SK-N-SH treated with all-trans-retinoic acid at 6 μM for 48 hours (cell line): ENCODE measurements around the gene STOX1.

Experiments used
- ATAC-seq: fragments of 200-7000 bp; cut with Tn5 transposase; 3 replicates; pipeline ENCODE4 v1.9.1; 2020; ENCODE audit warnings: mild to moderate bottlenecking, moderate library complexity
- ARNTL ChIP-seq: fragments of 450-650 bp; formaldehyde crosslinking; IDR thresholded peaks from 2 replicates; pipeline ENCODE4 v1.5.0; 2020; ENCODE audit warnings: low read depth, mild to moderate bottlenecking, moderate library complexity, borderline replicate concordance
- BACH2 ChIP-seq: fragments of 250-450 bp; sonication (Bioruptor Pico); IDR thresholded peaks from 2 replicates; pipeline ENCODE4 v1.9.0; 2021; ENCODE audit warnings: mild to moderate bottlenecking, borderline replicate concordance
- ESRRG ChIP-seq: fragments of 250-450 bp; sonication (Bioruptor Pico); IDR thresholded peaks from 2 replicates; pipeline ENCODE4 v1.6.1; 2021; ENCODE audit warnings: mild to moderate bottlenecking
- GLIS3 ChIP-seq: fragments of 250-450 bp; sonication (Bioruptor Pico); IDR thresholded peaks from 2 replicates; pipeline ENCODE4 v1.5.0; 2020; ENCODE audit warnings: mild to moderate bottlenecking, moderate library complexity
- ISL1 ChIP-seq: fragments of 250-450 bp; sonication (Bioruptor Pico); IDR thresholded peaks from 2 replicates; pipeline ENCODE4 v2.1.2; 2022; ENCODE audit warnings: mild to moderate bottlenecking, moderate library complexity
- OSR1 ChIP-seq: fragments of 250-450 bp; sonication (Bioruptor Pico); IDR thresholded peaks from 2 replicates; pipeline ENCODE4 v1.8.0; 2022; ENCODE audit warnings: moderate library complexity, mild to moderate bottlenecking, inconsistent platforms
- PPARA ChIP-seq: fragments of 250-450 bp; sonication (Bioruptor Pico); IDR thresholded peaks from 2 replicates; pipeline ENCODE4 v1.5.0; 2020; ENCODE audit warnings: mild to moderate bottlenecking, borderline replicate concordance
- RARB ChIP-seq: fragments of 250-450 bp; sonication (Bioruptor Pico); IDR thresholded peaks from 2 replicates; pipeline ENCODE4 v1.8.0; 2021; ENCODE audit warnings: mild to moderate bottlenecking, moderate library complexity
- SNAI2 ChIP-seq: fragments of 250-450 bp; sonication (Bioruptor Pico); IDR thresholded peaks from 2 replicates; pipeline ENCODE4 v1.5.0; 2020; ENCODE audit warnings: mild to moderate bottlenecking, moderate library complexity
- TCF4 ChIP-seq: fragments of 250-450 bp; sonication (Bioruptor Pico); IDR thresholded peaks from 2 replicates; pipeline ENCODE4 v1.8.0; 2021; ENCODE audit warnings: mild to moderate bottlenecking, moderate library complexity, borderline replicate concordance
- TOX ChIP-seq: fragments of 250-450 bp; sonication (Bioruptor Pico); IDR thresholded peaks from 2 replicates; pipeline ENCODE4 v1.8.0; 2021; ENCODE audit warnings: mild to moderate bottlenecking, moderate library complexity, borderline replicate concordance
- ZC3H10 ChIP-seq: fragments of 250-450 bp; sonication (Bioruptor Pico); IDR thresholded peaks from 2 replicates; pipeline ENCODE4 v1.5.1; 2021; ENCODE audit warnings: mild to moderate bottlenecking, moderate library complexity
- ZFP3 ChIP-seq: fragments of 250-450 bp; sonication (Bioruptor Pico); IDR thresholded peaks from 2 replicates; pipeline ENCODE4 v1.5.0; 2020; ENCODE audit warnings: mild to moderate bottlenecking, moderate library complexity
- ZFP30 ChIP-seq: fragments of 450-650 bp; formaldehyde crosslinking; IDR thresholded peaks from 2 replicates; pipeline ENCODE4 v1.5.0; 2022; ENCODE audit warnings: mild to moderate bottlenecking, moderate library complexity
- ZNF565 ChIP-seq: fragments of 450-650 bp; formaldehyde crosslinking; conservative IDR thresholded peaks from 2 replicates; pipeline ENCODE4 v1.5.0; 2020; ENCODE audit warnings: low read depth, mild to moderate bottlenecking, moderate library complexity
- ZNF70 ChIP-seq: fragments of 450-650 bp; formaldehyde crosslinking; IDR thresholded peaks from 2 replicates; pipeline ENCODE4 v1.5.0; 2020; ENCODE audit warnings: mild to moderate bottlenecking, moderate library complexity
- ZNF8 ChIP-seq: fragments of 450-650 bp; formaldehyde crosslinking; IDR thresholded peaks from 2 replicates; pipeline ENCODE4 v1.5.0; 2020; ENCODE audit warnings: mild to moderate bottlenecking, moderate library complexity
- TF ChIP-seq, protein P1 (sequence below): fragments of 250-450 bp; sonication (Bioruptor Pico); IDR thresholded peaks from 2 replicates; pipeline ENCODE4 v1.5.1; 2020; ENCODE audit warnings: low read depth, mild to moderate bottlenecking, moderate library complexity
- TF ChIP-seq, protein P2 (sequence below): fragments of 250-450 bp; sonication (Bioruptor Pico); IDR thresholded peaks from 2 replicates; pipeline ENCODE4 v1.5.0; 2020; ENCODE audit warnings: mild to moderate bottlenecking, moderate library complexity
- TF ChIP-seq, protein P3 (sequence below): fragments of 250-450 bp; sonication (Bioruptor Pico); IDR thresholded peaks from 2 replicates; pipeline ENCODE4 v1.8.0; 2020; ENCODE audit warnings: mild to moderate bottlenecking, moderate library complexity, borderline replicate concordance

STOX1 gene, protein sequence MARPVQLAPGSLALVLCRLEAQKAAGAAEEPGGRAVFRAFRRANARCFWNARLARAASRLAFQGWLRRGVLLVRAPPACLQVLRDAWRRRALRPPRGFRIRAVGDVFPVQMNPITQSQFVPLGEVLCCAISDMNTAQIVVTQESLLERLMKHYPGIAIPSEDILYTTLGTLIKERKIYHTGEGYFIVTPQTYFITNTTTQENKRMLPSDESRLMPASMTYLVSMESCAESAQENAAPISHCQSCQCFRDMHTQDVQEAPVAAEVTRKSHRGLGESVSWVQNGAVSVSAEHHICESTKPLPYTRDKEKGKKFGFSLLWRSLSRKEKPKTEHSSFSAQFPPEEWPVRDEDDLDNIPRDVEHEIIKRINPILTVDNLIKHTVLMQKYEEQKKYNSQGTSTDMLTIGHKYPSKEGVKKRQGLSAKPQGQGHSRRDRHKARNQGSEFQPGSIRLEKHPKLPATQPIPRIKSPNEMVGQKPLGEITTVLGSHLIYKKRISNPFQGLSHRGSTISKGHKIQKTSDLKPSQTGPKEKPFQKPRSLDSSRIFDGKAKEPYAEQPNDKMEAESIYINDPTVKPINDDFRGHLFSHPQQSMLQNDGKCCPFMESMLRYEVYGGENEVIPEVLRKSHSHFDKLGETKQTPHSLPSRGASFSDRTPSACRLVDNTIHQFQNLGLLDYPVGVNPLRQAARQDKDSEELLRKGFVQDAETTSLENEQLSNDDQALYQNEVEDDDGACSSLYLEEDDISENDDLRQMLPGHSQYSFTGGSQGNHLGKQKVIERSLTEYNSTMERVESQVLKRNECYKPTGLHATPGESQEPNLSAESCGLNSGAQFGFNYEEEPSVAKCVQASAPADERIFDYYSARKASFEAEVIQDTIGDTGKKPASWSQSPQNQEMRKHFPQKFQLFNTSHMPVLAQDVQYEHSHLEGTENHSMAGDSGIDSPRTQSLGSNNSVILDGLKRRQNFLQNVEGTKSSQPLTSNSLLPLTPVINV

DNA sequence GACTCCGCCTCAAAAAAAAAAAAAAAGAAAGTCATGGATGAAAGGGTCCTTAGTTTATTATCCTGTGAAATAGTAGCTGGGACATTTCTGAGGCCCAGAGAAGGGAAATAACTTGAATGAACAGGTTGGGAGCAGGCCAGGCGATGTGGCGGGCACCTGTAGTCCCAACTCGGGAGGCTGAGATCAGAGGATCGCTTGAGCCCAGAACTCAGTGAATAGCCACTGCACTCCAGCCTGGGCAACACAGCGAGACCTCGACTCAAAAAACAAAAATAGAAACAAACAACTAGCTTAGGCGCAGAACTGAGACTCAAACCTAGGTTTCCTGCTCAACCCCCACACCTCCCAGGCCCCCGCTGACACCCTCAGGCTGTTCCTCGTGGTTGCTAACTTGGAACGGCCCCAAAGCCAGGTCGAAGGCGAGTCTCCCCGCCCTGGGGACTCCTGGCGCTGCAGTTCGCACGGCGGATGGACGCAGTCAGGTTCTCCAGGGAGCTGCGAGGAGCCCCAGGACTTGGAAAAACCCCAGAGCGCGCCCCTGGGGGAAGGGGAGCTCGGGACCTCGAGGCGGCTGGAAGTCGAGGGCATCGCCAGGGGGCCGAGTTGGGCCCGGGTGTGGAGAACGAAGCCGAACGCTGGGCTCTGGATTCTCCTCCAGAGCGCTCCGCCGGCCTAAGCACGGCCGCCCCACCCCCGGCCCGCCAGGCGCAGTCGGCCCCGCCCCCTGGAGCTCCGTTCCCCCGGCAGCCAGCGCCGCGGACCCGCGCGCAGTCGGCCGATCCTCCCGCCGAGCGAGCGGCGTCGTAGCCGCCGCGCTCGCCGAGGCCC is at the start of gene STOX1:
Gene STOX1 (plus strand): TSS at position 768 of the 828 bp plus-strand sequence. CDS start 93 bp downstream, outside the sequence.
- TF ChIP-seq TOX (CRISPR knock-in tag) (no peak), ZNF8 (no peak), ZNF565 (CRISPR knock-in tag) (no peak), ZFP3 (CRISPR knock-in tag) (no peak), ESRRG (CRISPR knock-in tag) (no peak), ZNF70 (CRISPR knock-in tag) (no peak)
- TF ChIP-seq, protein P1, sequence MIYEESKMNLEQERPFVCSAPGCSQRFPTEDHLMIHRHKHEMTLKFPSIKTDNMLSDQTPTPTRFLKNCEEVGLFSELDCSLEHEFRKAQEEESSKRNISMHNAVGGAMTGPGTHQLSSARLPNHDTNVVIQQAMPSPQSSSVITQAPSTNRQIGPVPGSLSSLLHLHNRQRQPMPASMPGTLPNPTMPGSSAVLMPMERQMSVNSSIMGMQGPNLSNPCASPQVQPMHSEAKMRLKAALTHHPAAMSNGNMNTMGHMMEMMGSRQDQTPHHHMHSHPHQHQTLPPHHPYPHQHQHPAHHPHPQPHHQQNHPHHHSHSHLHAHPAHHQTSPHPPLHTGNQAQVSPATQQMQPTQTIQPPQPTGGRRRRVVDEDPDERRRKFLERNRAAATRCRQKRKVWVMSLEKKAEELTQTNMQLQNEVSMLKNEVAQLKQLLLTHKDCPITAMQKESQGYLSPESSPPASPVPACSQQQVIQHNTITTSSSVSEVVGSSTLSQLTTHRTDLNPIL = no peak
- ATAC-seq = peak; percentile 88

DNA sequence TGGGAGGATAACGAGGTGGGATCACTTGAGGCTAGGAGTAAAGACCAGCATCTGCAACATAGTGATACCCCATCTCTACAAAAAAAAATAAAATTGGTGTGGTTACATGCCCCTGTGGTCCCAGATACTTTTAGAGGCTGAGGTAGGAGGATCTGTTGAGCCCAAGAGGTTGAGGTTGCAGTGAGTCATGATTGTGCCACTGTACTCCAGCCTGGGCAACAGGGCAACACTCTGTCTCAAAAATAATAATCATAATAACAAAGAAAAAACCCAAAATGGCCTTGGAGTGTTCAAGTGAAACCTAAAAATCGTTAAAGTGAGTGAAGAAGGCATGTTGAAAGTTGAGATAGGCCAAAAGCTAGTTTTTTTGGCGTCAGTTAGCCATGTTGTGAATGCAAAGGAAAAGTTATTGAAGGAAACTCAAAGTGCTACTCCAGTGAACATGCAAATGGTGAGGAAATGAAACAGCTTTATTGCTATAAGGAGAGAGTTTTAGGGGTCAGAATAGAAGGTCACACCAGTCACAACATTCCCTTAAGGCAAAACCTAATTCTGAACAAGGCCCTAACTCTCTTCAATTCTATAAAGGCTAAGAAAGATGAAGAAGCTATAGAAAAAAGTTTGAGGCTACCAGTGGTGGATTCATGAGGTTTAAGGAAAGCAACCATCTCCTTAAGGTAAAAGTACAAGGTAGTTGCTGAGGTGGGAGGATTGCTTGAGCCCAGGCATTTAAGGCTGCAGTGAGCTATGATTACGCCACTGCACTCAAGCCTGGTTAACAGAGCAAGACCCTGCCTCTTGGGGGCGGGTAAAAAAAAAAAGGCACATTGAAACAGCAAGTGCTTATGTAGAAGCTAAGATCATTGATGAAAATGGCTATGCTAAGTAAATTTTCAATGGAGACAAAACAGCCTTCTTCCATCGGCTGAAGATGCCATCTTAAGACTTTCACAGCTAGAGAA is 45.4 kb upstream of the STOX1 start:
- no peak; the same call in 2 of the 3 replicates for ATAC-seq
- TF ChIP-seq BACH2 (CRISPR knock-in tag) = no peak
- no peak for TF ChIP-seq TOX (CRISPR knock-in tag)
- TF ChIP-seq, protein P2, sequence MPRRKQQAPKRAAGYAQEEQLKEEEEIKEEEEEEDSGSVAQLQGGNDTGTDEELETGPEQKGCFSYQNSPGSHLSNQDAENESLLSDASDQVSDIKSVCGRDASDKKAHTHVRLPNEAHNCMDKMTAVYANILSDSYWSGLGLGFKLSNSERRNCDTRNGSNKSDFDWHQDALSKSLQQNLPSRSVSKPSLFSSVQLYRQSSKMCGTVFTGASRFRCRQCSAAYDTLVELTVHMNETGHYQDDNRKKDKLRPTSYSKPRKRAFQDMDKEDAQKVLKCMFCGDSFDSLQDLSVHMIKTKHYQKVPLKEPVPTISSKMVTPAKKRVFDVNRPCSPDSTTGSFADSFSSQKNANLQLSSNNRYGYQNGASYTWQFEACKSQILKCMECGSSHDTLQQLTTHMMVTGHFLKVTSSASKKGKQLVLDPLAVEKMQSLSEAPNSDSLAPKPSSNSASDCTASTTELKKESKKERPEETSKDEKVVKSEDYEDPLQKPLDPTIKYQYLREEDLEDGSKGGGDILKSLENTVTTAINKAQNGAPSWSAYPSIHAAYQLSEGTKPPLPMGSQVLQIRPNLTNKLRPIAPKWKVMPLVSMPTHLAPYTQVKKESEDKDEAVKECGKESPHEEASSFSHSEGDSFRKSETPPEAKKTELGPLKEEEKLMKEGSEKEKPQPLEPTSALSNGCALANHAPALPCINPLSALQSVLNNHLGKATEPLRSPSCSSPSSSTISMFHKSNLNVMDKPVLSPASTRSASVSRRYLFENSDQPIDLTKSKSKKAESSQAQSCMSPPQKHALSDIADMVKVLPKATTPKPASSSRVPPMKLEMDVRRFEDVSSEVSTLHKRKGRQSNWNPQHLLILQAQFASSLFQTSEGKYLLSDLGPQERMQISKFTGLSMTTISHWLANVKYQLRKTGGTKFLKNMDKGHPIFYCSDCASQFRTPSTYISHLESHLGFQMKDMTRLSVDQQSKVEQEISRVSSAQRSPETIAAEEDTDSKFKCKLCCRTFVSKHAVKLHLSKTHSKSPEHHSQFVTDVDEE (CRISPR knock-in tag) = no peak
- no peak for TF ChIP-seq ARNTL (CRISPR knock-in tag)
- no peak for TF ChIP-seq GLIS3 (CRISPR knock-in tag)
- TF ChIP-seq TCF4 (CRISPR knock-in tag) = no peak
- no peak for TF ChIP-seq PPARA (CRISPR knock-in tag)
- TF ChIP-seq SNAI2 (CRISPR knock-in tag) = no peak
- TF ChIP-seq ZC3H10 = no peak
- no peak for TF ChIP-seq ISL1 (CRISPR knock-in tag)
- no peak for TF ChIP-seq OSR1 (CRISPR knock-in tag)
- no peak for TF ChIP-seq ZNF8
- no peak for TF ChIP-seq RARB
- TF ChIP-seq ZNF565 (CRISPR knock-in tag) = no peak
- TF ChIP-seq, protein P3, sequence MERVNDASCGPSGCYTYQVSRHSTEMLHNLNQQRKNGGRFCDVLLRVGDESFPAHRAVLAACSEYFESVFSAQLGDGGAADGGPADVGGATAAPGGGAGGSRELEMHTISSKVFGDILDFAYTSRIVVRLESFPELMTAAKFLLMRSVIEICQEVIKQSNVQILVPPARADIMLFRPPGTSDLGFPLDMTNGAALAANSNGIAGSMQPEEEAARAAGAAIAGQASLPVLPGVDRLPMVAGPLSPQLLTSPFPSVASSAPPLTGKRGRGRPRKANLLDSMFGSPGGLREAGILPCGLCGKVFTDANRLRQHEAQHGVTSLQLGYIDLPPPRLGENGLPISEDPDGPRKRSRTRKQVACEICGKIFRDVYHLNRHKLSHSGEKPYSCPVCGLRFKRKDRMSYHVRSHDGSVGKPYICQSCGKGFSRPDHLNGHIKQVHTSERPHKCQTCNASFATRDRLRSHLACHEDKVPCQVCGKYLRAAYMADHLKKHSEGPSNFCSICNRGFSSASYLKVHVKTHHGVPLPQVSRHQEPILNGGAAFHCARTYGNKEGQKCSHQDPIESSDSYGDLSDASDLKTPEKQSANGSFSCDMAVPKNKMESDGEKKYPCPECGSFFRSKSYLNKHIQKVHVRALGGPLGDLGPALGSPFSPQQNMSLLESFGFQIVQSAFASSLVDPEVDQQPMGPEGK (CRISPR knock-in tag) = no peak
- TF ChIP-seq ZNF70 (CRISPR knock-in tag) = no peak

DNA sequence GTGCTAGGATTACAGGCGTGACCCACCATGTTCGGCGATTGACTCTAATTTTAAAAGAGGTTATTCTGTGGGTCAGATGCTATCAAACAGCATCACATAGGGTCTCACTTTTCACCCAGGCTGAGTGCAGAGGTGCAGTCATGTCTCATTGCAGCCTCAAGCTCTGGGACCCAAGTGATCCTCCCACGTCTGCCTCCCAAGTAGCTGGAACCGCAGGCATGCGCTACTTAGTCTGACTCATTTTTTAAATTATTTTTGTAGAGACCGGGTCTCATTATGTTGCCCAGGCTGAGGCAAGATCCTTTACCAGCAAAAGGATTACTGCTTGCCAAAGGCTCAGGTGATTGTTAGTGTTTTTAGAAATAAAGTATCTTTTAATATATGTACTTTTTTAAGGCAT is 42.9 kb upstream of the STOX1 start:
- ATAC-seq = no peak
- TF ChIP-seq, protein P2 (CRISPR knock-in tag) = no peak
- no peak for TF ChIP-seq ESRRG (CRISPR knock-in tag)
- no peak for TF ChIP-seq ZFP30 (CRISPR knock-in tag)
- TF ChIP-seq BACH2 (CRISPR knock-in tag) = no peak
- TF ChIP-seq SNAI2 (CRISPR knock-in tag) = no peak
- TF ChIP-seq RARB = no peak
- TF ChIP-seq, protein P3 (CRISPR knock-in tag) = no peak
- no peak for TF ChIP-seq ZNF70 (CRISPR knock-in tag)
